Measurements from ENCODE around the gene TUBG1.
"Not testable (repeated sequence)": the region's sequence is repeated elsewhere in the genome, so short reads cannot be mapped to it uniquely, and the experiment has no call there.

Gene TUBG1

DNA sequence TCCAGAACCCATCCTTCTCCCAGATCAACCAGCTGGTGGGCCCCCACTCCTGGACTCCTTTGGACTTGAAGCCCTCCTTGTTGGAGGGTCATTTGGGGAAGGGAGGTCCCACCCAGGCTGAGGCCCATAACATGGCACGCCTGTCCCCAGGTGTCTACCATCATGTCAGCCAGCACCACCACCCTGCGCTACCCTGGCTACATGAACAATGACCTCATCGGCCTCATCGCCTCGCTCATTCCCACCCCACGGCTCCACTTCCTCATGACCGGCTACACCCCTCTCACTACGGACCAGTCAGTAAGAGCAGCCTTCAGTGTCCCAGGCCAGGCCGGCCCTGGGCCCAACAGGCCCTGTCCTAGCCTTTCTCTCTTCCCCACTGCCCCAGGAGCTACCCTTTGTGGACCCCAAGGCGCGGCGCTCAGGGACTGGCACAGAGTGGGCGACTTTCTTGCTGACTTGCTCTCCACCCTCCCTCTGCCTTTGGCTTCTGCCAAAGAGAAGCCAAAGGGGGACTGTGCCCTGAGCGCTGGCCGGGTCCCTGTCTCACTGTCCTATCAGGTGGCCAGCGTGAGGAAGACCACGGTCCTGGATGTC is 4.3 kb downstream of the TUBG1 start:
- DNase-seq = no peak
- intact Hi-C loops (cut with DNase I) = no loop called here

DNA sequence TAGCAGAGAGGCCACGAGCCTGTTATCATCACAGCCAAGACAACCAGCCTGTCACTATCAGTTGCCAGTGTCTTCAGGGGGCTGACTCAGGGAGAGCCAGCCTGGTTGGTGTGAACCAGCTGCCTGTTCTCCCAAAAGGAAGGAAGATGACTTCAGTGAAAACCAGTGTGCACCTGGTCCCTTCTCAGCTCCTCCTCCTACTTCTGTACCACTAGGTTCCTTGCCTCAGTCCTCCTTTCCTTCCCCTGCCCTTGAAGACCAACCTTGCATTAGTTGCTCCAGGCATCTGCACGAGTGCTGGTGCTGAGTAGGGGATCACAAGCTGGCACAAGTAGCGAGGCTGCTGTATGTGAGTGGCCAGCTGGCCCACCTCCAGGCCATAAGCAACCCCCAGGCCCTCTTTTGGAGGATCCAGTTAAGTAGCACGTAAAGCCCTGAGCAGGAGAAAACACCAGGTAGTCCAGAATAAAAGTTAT is 8.5 kb downstream of the TUBG1 start:
- no peak for DNase-seq

DNA sequence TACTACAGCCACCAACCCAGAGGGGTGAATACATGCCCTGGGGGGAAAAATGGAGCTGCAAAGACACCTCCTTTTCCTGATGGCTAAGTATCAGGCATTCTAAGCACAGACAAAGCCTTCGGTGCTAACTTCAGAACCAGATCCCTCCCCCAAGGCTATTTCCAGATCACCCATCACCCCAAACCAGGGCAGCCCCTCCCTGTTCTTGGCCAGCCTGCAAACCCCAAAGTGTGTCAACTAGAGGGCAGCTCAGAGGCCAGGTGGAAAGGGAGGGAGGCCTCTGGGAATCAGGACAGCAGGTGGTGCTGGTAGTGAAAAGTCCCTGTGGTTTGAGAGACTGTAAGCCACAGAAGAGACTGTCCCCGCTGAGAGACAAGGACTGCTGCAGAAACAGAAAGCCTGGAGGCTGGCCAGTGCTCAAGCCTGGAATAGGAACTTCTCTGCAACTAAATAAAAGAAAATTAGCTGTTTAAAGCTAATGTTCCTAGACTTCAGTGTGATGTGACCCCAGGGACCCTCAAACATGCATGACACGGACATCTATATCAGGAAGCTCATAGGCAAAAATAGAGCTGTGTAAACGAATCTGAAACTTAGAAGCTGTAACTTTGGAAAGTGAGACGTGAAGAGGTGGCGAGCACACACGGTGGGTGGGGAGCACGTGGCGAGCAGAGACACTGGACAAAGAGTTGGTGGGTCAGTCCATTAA is 9.1 kb downstream of the TUBG1 start:
- peak in 13 of 42 donors; percentile 2 to 38 (median 13) for DNase-seq
- intact Hi-C loops (cut with DNase I) = no loop called here

More for the DNA sequence above, 8.5 kb downstream of the TUBG1 start:
- intact Hi-C loops (cut with DNase I) = no loop called here

DNA sequence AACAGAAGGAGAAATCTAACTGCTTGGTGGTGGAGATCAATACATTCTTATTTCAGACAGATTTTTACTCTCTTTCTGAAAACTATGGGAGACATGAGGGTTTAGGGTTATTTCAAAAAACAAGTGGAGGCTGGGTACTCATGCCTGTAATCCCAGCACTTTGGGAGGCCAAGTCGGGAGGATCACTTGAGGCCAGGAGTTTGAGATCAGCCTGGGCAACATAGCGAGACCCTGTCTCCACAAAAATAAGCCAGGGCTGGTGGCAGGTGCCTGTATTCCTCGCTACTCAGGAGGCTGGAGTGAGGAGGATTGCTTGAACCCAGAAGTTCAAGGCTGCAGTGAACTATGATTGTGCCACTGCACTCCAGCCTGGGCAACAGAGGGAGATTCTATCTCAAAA is 12.5 kb downstream of the TUBG1 start:
- intact Hi-C loops (cut with DNase I) = not testable (repeated sequence)

DNA sequence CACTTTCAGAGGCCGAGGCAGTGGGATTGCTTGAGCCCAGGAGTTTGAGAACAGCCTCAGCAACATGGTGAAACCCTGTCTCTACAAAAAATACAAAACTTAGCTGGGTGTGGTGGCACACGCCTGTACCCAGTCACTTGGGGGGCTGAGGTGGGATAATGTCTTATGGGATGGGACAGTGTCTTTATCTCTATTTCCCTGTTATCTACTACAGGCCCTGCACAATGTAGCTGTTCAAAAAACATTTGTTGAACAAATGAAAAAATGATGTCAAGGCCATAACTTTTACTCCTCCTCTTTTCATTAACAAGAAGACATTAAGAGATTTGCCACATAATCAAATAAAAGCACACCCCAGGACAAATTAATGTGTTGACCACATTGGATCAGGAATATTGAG is 13.8 kb downstream of the TUBG1 start:
- no peak for DNase-seq
- intact Hi-C loops (cut with DNase I) = no loop called here

More for the DNA sequence above, 12.5 kb downstream of the TUBG1 start:
- DNase-seq = not testable (repeated sequence)

DNA sequence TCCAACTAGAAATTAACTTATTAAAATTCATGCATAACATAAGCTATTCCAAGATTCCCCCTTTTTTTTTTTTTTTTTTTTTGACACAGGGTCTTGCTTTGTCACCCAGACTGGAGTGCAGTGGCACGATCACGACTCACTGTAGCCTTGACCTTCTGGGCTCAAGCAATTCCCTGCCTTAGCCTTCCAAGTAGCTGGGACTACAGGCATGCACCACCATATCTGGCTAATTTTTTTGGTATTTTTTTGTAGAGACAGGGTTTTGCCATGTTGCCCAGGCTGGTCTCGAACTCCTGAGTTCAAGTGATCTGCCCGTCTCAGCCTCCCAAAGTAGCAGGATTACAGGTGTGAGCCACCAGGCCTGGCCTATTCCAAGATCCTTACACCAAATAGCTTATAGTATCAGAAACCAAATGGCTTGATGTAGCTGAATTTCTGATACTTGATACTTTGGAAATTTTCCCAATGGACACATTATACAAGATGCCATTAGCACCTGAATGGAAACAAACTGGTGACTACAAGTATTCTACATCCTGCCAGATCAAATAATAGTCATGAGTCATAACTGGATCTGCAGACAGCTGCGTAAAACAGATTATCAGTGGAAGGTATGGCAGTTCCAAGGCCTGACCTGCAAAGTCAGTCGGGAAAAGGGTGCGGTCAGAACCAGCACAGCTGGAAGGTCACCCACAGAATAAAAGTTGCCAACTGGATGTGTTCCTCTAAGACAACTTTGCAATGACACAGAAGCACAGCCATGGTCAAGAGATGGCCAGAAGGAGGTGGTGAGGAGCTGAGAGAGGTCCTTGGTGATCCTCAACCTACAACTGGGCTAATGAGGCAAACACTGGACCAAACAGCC is 14.5 kb downstream of the TUBG1 start:
- intact Hi-C loops (cut with DNase I) = no loop called here
- DNase-seq = no peak

DNA sequence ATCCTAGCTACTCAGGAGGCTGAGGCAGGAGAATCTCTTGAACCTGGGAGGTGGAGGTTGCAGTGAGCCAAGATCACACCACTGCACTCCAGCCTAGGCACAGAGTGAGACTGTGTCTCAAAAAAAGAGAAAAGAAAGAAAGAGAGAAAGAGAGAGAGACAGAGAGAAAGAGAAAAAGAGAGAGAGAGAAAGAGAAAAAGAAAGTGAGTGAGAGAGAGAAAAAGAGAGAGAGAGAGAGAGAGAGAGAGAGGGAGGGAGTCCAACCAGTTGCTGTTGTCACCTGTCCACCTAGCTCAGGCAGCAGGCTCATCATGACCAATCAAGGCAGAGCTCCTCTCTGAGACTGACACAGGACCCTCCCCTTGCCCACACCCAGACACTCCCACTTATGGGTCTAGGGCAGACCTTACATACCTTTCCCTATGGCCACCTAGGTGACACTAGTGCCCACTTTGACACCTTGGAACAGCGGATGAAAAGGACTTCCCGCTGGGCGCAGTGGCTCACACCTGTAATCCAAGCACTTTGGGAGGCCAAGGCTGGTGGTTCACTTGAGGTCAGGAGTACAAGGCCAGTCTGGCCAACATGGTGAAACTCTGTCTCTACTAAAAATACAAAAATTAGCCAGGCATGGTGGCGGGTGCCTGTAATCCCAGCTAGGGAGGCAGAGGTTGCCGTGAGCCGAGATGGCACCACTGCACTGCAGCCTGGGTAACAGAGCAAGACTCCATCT is 17.7 kb downstream of the TUBG1 start:
- DNase-seq; intact Hi-C loops (cut with DNase I): not testable (repeated sequence)

DNA sequence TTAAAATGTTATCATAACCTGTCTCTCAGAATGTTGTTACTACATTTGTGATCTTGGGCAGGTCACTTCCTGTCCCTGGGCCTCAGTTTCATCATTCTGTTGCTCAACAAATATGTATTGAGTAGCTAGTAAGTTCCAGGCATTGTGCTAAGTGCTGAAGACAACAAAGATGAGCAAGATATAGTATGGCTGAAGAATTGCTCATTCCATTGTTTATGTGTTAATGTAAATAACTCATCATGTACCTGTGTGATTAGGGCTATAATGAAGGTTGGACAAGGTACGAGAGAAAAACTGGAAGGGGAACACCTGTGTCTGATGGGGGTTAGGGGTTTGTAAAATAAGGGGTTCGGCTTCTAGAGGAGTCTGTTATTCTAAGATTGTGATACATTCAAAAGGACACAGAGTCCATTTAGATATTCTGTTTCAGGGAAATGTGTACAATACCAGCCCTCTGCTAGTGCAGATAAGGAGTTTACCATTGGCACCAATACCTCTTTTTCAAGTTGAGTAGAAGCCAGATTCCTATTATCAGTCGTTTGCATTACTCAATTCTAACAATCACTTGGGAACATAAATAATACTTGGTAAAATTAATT is 20.0 kb downstream of the TUBG1 start:
- DNase-seq = no peak
- intact Hi-C loops (cut with DNase I) = no loop called here

DNA sequence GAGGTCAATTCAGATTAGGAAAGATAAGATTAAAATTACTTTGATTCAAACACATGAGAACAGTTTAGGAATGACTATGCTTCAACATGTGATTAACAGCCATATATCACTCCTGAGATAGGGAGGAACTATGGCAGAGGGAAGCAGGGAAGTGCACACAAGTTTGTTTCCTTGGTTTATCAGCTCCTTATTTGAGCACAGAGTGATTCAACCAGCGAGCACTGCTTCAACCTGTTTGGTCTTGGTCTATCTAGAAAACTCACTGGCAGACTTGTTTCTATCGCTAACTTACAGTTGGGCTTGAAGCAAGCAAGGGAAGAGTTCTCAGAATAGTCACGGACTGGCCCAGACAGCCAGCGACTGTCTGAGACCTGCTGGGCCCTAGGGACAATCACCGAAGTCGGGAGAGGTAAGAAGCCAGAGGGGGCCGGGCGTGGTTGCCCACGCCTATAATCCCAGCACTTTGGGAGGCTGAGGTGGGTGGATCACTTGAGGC is 23.5 kb downstream of the TUBG1 start:
- intact Hi-C loops (cut with DNase I) = no loop called here
- no peak for DNase-seq

DNA sequence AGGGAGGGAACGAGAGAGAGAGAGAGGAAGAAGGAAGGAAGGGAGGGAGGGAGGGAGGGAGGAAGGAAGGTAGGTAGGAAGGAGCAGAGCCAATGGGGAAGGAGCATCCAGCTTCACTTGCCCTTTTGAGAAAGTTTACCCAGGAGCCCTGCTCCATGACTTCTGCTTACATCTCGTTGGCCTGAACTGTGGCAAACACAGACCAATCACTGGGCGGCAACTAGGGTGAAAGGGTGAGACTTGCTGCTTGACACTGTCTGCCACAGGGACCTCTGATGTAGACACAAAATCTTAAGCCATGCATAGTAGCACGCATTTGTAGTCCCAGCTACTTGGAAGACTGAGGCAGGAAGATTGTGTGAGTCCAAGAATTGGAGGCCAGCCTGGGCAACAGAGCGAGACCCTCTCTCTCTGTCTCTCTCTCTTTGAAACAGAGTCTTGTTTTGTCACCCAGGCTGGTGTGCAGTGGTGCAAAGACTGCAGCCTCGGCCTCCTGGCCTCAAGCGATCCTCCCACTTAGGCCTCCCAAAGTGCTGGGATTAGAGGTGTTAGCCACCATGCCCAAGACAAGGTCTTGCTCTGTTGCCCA is 30.1 kb downstream of the TUBG1 start:
- no peak for DNase-seq
- intact Hi-C loops (cut with DNase I) = no loop called here

DNA sequence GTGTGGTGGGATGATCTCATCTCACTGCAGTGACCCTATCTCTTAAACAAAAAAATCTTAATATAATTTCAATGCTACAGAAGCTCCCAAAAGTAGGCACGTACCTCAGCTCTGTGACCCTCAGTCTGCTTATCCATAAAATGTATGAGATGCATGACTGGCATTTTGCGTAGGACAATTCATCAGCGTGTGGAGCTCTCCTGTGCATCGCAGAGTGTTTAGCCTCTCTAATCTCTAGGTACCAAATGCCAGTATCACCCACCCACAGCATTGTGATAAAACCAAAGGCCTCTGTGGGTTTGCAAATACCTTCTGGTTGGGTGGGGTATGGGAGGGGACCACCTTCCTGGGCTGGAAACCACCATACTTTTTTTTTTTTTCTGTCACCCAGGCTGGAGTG is 30.6 kb downstream of the TUBG1 start:
- no peak for DNase-seq
- intact Hi-C loops (cut with DNase I) = no loop called here

DNA sequence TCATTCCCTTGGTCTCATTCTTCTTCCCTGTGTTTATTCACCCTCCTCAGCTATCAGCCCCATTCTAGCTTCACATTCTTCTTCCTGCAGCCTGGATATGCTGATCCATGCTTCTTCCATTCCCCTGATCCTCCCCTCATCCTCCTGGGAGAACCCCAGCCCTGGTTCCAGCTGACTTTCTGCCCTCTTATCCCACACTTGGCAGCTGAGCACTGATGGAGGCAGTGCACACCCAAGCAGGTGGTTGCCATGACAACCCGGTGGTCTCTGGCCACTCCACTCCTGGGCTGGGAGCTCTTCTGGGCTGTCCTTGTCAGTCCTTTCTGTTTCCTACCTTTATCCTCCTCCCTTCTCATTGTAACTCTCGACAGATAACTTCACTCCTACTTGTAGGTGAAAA is 32.9 kb downstream of the TUBG1 start:
- no peak for DNase-seq
- intact Hi-C loops (cut with DNase I) = no loop called here

DNA sequence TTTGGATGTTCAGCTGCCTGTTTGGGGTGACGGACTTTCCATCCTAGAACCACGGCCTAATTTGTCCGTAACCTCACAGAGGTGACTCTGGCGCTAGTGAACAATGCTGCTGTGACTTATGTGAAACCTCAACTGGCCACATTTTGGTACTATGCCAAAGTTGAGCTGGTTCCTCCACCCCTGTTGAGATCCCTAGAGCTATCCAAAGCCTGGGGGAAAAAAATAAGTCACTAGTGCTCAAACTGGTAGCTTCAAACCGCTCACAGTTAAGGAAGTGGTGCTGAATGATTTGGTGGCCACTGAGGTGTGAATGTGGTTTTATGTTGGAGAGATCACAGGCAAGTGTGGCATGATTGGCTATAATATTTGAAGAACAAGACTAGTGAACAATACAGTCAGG is 38.3 kb downstream of the TUBG1 start:
- no peak for DNase-seq

DNA sequence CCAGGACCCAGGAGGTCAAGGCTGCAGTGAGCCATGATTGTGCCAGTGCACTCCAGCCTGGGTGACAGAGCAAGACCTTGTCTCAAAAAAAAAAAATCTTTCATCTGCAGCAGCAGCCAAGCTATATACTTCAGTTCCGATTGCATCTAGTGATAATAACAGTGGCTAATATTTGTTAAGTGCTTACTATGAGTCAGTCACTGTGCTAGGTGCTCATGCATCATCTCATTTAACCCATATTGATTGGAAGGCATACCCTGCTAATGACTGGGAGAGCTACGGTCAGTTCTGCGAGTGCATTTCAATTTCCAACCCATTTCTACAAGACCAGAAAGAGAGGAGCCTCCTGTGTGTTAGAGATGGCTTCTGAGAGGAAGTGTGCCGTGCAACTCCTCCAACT is 41.9 kb downstream of the TUBG1 start:
- intact Hi-C loops (cut with DNase I) = no loop called here
- no peak for DNase-seq

More for the DNA sequence above, 38.3 kb downstream of the TUBG1 start:
- intact Hi-C loops (cut with DNase I) = no loop called here

DNA sequence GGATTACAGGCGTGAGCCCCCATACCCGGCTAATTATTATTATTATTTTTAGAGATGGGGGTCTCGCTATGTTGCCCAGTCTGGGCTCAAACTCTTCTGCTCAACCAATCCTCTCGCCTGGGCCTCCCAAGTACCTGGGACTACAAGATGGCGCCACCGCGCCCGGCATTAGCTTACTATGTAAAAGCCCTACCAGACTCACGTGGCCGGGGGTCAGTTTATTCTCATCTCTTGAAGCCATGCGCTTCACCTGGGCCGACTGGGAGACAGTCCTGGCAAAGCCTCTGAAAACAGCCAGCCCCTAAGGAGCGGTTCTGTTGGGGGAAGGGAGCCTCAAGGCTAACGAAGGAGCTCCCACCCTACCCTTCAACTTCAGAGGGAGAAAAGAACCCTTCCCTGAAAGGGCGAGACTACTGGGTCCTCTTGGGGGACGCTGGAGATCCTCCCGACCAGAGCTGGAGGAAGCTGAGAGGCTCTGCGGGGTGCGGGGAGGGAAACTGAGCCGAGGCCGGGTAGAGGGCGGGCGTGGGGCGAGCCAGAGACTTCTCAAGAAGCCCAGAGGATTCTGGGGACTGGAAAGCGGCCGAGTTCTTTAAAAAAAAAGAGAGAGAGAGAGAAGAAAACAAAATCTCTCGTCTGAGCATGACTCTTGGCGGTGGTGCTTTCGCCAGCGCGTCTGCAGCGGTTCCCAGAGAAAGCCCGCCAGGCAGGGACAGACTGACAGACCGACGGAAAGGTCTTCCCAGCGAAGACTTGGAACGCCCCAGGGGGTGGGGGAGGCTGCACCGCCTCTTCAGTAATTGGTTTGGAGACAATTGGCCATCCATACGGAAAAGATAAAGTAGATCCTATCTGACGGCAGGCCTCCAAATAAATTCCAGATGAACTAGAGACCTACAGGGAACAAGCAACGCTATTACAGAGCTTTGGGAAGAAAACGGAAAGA is 44.0 kb downstream of the TUBG1 start:
- peak in 26 of 42 donors; percentile 5 to 64 (median 38) for DNase-seq
- intact Hi-C loops (cut with DNase I) = no loop called here

DNA sequence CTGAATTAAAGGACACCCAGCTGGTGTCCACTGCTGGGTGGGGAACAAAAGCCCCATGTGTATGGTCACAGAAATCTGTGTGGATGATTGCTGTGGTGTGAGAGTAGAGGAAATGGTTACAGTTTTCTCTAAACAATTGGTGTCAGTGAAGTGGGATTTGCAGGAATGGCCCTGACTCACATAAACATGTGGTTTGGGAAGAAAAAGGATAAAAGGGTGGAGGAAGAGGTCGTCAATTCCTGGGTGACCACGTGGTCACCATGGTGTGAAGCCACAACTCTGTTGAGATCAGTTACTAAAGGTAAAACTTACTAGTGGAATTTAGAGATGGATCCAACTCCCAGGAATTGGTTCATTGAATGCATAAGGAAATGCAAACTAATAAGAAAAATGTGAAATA is 46.0 kb downstream of the TUBG1 start:
- intact Hi-C loops (cut with DNase I) = no loop called here
- DNase-seq = no peak
